GM06990 (cell line): ENCODE results near the gene TES.

Experiments used
- DNase-seq: peaks from one replicate; pipeline ENCODE4 v3.0.0-alpha.2; 2011; ENCODE audit not compliant: insufficient read length; ENCODE audit errors: extremely low read depth
- H3K27me3 ChIP-seq: replicated peaks from 2 replicates; pipeline ENCODE4 v1.6.0; 2011; ENCODE audit warnings: low read length; ENCODE audit not compliant: control insufficient read depth, insufficient read depth
- H3K36me3 ChIP-seq: 2 replicates; pipeline ENCODE4 v1.5.1; 2011; ENCODE audit warnings: low read length; ENCODE audit not compliant: control insufficient read depth, insufficient read depth
- H3K4me3 ChIP-seq: replicated peaks from 2 replicates; pipeline ENCODE4 v1.5.1; 2011; ENCODE audit warnings: low read depth, mild to moderate bottlenecking, control low read depth, low read length
- TF ChIP-seq, protein P1 (sequence below): IDR thresholded peaks from 2 replicates; pipeline ENCODE4 v1.5.1; 2011; ENCODE audit warnings: low read length, control low read depth, mild to moderate bottlenecking, inconsistent platforms; ENCODE audit not compliant: insufficient read depth, poor library complexity, severe bottlenecking

Gene TES

DNA sequence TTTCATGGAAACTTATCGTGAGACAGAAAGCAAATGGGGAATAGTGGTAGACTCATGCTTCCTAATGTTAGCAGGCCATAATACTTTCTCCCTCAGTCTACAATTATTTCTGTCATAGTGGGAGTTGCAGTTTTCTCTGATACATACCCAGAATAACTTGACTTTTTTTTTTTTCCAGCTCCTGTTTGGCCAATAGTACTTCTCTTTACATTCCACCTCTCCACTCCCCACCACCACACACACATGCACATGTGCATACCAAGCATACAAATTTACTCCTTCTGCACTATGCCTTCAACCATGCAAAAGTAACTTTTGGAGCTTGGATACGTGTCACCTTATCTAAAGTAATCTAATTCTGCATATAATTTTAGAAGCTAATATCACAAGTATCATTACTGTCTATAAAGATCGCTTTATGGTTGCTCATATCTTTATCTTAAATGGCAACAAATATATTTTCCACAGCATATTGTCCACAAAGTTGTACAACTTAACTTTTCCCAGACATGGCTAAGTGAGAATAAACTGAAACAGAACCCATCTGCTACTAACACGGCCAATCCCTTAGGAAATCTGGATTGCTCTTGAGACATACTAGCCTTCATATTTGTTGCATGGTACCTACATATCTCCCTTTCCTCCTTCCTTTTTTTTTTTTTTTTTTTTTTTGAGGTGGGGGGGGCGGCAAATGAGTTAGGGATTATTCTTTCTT, 49.0 kb downstream of the TES start:
- TF ChIP-seq, protein P1, sequence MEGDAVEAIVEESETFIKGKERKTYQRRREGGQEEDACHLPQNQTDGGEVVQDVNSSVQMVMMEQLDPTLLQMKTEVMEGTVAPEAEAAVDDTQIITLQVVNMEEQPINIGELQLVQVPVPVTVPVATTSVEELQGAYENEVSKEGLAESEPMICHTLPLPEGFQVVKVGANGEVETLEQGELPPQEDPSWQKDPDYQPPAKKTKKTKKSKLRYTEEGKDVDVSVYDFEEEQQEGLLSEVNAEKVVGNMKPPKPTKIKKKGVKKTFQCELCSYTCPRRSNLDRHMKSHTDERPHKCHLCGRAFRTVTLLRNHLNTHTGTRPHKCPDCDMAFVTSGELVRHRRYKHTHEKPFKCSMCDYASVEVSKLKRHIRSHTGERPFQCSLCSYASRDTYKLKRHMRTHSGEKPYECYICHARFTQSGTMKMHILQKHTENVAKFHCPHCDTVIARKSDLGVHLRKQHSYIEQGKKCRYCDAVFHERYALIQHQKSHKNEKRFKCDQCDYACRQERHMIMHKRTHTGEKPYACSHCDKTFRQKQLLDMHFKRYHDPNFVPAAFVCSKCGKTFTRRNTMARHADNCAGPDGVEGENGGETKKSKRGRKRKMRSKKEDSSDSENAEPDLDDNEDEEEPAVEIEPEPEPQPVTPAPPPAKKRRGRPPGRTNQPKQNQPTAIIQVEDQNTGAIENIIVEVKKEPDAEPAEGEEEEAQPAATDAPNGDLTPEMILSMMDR: no peak
- Histone ChIP-seq H3K4me3 (no peak overlapping the region), H3K36me3 (no peaks in the 10 kb centered on the region; the same call in none of the 2 replicates), H3K27me3 (no peaks in the 10 kb centered on the region)
- no peak for DNase-seq

DNA sequence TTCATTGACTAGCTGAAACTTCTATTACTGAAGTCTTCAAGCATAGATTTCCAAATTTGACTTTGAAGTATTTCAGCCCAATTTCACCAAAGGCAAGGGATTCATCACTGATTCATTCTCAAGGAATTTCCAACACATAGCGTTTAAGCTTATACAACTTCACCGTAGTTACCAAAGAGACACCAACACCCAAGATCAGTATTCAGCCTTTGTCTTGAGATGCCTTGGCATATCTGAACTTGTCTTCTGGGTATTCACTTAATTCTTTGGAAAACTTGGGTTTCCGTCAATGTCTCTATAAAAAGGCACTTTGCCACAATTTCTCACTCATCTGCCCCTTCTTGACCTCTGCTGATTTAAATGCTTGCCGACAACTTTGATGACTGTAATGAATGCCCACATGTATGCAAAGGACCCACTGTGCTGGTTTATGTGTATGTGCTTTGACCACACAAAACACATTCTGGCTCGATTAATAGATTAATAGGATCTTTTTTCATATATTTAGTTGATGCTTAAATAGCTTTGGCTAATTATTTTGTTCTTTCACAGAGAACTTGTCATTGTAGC, 49.6 kb downstream of the TES start:
- TF ChIP-seq, protein P1: no peak
- no peaks in the 10 kb centered on the region for H3K27me3 ChIP-seq
- H3K4me3 ChIP-seq: no peak overlapping the region
- no peak for DNase-seq
- H3K36me3 ChIP-seq: no peaks in the 10 kb centered on the region; the same call in none of the 2 replicates

DNA sequence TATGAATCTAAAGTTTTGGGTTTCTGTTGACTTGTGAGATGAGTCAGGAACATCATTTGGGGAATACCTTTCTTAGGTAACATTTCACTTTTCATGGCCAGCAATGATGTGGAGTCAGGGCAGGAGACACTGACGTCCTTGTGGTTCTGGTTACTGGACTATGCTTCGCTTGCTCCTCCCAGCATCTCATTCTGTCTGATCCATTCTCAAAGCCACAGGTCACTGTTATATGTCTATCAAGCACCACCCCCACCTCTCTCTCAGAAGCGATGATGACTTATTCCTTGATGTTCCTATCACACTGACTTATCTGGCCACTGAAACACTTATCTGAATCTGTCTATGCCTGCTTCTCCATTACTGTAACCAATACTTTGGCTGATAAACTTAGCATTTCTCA, 51.6 kb downstream of the TES start:
- no peak for DNase-seq
- no peaks in the 10 kb centered on the region for H3K27me3 ChIP-seq
- H3K4me3 ChIP-seq: no peak overlapping the region
- TF ChIP-seq, protein P1: no peak
- no peaks in the 10 kb centered on the region; the same call in 1 of the 2 replicates for H3K36me3 ChIP-seq

DNA sequence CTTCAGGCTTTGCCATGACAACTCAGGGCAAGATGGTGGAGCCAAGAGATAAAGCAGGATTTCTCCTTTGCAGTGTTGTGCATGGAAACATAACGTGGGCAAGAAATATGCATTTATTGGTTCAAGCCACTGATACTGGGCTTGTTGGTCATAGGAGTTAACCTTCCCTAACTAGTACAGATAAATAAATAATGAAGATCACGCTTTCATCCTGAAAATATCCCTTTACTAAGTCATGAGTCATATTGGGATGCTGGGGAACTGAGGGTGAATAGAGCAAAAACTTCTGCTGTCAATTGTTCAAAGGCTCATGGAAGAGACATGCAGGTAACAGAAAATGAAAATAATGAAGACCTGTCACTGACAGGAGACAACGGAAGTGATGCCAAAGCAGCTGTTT, 55.5 kb downstream of the TES start:
- no peak overlapping the region for H3K4me3 ChIP-seq
- TF ChIP-seq, protein P1: no peak
- DNase-seq: no peak
- H3K27me3 ChIP-seq: no peaks in the 10 kb centered on the region
- no peaks in the 10 kb centered on the region for H3K36me3 ChIP-seq

DNA sequence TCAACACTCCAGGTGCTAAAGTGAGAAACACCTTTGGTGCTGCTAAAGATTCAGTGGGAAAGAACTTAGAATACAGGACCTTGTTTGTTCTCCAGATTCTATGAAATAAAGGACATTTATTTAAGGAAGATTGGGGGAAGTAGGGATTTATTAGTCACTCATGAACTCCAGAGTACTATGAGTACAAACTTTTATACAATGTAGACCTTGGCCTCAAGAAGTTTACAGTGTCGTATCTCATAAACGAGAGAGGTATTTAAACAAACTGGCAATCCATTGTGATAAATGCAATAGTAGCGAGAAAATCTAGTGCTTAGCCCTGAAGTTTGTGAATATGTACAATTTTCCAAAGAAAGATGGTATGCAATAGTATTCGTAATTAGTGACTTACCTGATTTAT, 59.1 kb downstream of the TES start:
- TF ChIP-seq, protein P1: no peak
- Histone ChIP-seq H3K27me3 (no peaks in the 10 kb centered on the region), H3K4me3 (no peak overlapping the region), H3K36me3 (no peaks in the 10 kb centered on the region)
- no peak for DNase-seq
